ENCODE data around the gene VPS4A. TPM values are rescaled to one million over a fixed set of nuclear protein-coding genes. Genes with fewer than 3 reads are reported as not detected.

Gene VPS4A
- total RNA-seq, 1 experiment from 2014 or later, result 23.9 TPM

GRCh38 chr16:69277413-69277812 lies 33.7 kb upstream of the VPS4A start:
- H3K27me3 ChIP-seq (ENCODE audit: control insufficient read depth, insufficient read depth, low read length), result no peaks in the 10 kb centered on the region
- no peaks in the 10 kb centered on the region for H3K4me1 ChIP-seq (ENCODE audit: control insufficient read depth, insufficient read depth, low read length)
- no peak for TF ChIP-seq REST (IDR thresholded peaks at IDR 0.05; ENCODE audit: insufficient read depth in 1 of 2, low read depth in 2 of 2, low read length in 1 of 2)
- no TSS peak for BruUV-seq (replicated peaks)
- no peak for DNase-seq (ENCODE audit: low read depth, low spot score)
- ChIA-PET CTCF (no interaction called here), POLR2A (no interaction called here)
- H3K9me3 ChIP-seq (ENCODE audit: control insufficient read depth, insufficient read depth, low read depth, low read length), result no peaks in the 10 kb centered on the region
- in situ Hi-C loops (cut with HindIII; ENCODE audit: low pct_unique_long_range_greater_than_20kb, low sequenced_read_pairs), result no loop called here
- no peak overlapping the region for H3K4me3 ChIP-seq (ENCODE audit: low read depth in 2 of 2, low read length in 2 of 2)
- intact Hi-C loops (cut with micrococcal nuclease; ENCODE audit: unreplicated experiment), result no loop called here
- ATAC-seq, result no peak
- H3K27ac ChIP-seq (ENCODE audit: low read length), result no peak overlapping the region
- no peaks in the 10 kb centered on the region for H3K36me3 ChIP-seq (ENCODE audit: control insufficient read depth, insufficient read depth, low read length)

GRCh38 chr16:69283851-69284250 lies 27.3 kb upstream of the VPS4A start:
- Histone ChIP-seq H3K27me3 (ENCODE audit: control insufficient read depth, insufficient read depth, low read length) (no peaks in the 10 kb centered on the region), H3K4me1 (ENCODE audit: control insufficient read depth, insufficient read depth, low read length) (no peaks in the 10 kb centered on the region), H3K9me3 (ENCODE audit: control insufficient read depth, insufficient read depth, low read depth, low read length) (no peaks in the 10 kb centered on the region), H3K4me3 (ENCODE audit: low read depth in 2 of 2, low read length in 2 of 2) (no peak overlapping the region), H3K36me3 (ENCODE audit: control insufficient read depth, insufficient read depth, low read length) (no peaks in the 10 kb centered on the region; the same call in 1 of the 2 replicates), H3K27ac (ENCODE audit: low read length) (no peak overlapping the region)
- POLR2A ChIA-PET, result no interaction called here
- CTCF ChIA-PET, result no interaction called here
- DNase-seq (ENCODE audit: low read depth, low spot score), result no peak
- no TSS peak for BruUV-seq (replicated peaks)
- ATAC-seq, result no peak
- TF ChIP-seq SIN3A (IDR thresholded peaks at IDR 0.05; ENCODE audit: borderline replicate concordance, insufficient read depth, low read depth, low read length), result no peak
- TF ChIP-seq POLR2AphosphoS5 (IDR thresholded peaks at IDR 0.05; ENCODE audit: low read depth, low read length), result no peak
- no peak for TF ChIP-seq REST (IDR thresholded peaks at IDR 0.05; ENCODE audit: insufficient read depth in 1 of 2, low read depth in 2 of 2, low read length in 1 of 2)
- no peak for TF ChIP-seq TCF7L2 (IDR thresholded peaks at IDR 0.05; ENCODE audit: low read depth, low read length)
- no peak for TF ChIP-seq CTCF (IDR thresholded peaks at IDR 0.05)
- in situ Hi-C loops (cut with HindIII; ENCODE audit: low pct_unique_long_range_greater_than_20kb, low sequenced_read_pairs) (no loop called here), intact Hi-C loops (cut with micrococcal nuclease; ENCODE audit: unreplicated experiment) (no loop called here)
